ENCODE measurements around the gene MYH6. TPM values are rescaled to one million over a fixed set of nuclear protein-coding genes. Genes with fewer than 3 reads are reported as not detected.
A peak's percentile ranks its signal among the peaks of the same experiment; 100 is the strongest.

The MYH6 gene
- total and polyA plus RNA-seq, 2 experiments from 2014 or later, result 2,795 to 8,484 TPM

- TF ChIP-seq, protein P1, sequence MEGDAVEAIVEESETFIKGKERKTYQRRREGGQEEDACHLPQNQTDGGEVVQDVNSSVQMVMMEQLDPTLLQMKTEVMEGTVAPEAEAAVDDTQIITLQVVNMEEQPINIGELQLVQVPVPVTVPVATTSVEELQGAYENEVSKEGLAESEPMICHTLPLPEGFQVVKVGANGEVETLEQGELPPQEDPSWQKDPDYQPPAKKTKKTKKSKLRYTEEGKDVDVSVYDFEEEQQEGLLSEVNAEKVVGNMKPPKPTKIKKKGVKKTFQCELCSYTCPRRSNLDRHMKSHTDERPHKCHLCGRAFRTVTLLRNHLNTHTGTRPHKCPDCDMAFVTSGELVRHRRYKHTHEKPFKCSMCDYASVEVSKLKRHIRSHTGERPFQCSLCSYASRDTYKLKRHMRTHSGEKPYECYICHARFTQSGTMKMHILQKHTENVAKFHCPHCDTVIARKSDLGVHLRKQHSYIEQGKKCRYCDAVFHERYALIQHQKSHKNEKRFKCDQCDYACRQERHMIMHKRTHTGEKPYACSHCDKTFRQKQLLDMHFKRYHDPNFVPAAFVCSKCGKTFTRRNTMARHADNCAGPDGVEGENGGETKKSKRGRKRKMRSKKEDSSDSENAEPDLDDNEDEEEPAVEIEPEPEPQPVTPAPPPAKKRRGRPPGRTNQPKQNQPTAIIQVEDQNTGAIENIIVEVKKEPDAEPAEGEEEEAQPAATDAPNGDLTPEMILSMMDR (IDR thresholded peaks at IDR 0.05; ENCODE audit: low read depth, low read length), result no peak
- Histone ChIP-seq H3K27ac (peak overlapping the region; percentile 86), H3K9me3 (ENCODE audit: low read depth) (no peaks in the 10 kb centered on the region), H3K4me1 (ENCODE audit: low read depth) (no peaks in the 10 kb centered on the region), H3K36me3 (peaks cover 91% of the 10 kb centered on the region), H3K27me3 (no peaks in the 10 kb centered on the region), H3K4me3 (no peak overlapping the region)
- no peak for DNase-seq (ENCODE audit: low read depth in 1 of 2, low spot score in 1 of 2)
Measured at GRCh38 chr14:23384364-23385080, 23.6 kb downstream of the MYH6 start.

DNA sequence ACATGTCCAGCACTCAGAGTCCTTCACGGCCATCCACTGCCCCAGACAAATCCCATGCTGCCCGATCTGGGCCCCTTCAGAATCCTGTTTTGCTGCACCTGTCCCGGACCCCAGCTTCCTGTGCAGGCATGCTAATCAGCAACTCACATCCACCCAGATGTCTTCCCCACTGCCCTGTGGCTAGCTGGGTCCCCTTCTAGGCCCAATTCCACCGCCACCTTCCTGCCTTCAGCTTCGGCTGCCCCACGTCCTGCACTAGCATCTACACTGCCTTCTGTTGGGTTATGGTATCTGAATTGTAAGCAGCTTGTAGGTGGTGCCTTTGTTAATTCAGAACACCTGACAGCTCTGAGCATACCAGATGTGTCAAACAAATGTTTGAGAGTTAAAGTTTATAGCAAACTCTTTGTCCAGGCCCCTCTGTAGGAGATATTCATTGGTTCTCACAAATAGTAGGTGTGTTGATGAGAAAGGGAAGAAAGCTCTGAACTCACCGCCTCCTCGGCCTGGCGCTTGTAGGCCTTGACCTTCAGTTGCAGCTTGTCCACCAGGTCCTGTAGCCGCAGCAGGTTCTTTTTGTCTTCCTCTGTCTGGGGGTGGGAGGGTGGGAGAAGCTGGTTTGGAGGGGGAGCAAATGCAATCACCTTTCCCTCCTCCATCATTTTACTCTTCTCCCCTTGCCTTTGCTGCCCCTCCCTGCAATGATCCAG lies 25.2 kb downstream of the MYH6 start:
- H3K27me3 ChIP-seq, result no peaks in the 10 kb centered on the region
- peak overlapping the region; percentile 86 for H3K27ac ChIP-seq
- H3K9me3 ChIP-seq (ENCODE audit: low read depth), result no peaks in the 10 kb centered on the region
- no peaks in the 10 kb centered on the region for H3K4me1 ChIP-seq (ENCODE audit: low read depth)
- TF ChIP-seq, protein P1 (IDR thresholded peaks at IDR 0.05; ENCODE audit: low read depth, low read length), result no peak
- H3K36me3 ChIP-seq, result peaks cover 74% of the 10 kb centered on the region
- H3K4me3 ChIP-seq, result no peak overlapping the region
- no peak for DNase-seq (ENCODE audit: low read depth in 1 of 2, low spot score in 1 of 2)

DNA sequence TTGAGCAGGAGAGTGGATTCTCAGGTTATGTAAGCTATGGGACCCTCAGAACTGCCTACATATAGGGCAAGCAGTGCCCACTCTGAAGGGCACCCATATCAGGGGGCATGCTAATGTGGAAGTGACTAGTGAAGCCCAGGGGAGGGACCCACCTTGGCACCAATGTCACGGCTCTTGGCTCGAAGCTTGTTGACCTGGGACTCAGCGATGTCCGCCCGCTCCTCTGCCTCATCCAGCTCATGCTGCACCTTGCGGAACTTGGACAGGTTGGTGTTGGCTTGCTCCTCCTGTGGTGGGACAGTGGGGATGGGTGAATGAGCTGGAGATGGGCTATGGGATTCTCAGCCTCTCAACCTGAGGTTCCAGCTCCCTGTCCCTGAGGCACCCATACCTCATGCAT lies 25.8 kb downstream of the MYH6 start:
- no peak overlapping the region for H3K4me3 ChIP-seq
- TF ChIP-seq, protein P1 (IDR thresholded peaks at IDR 0.05; ENCODE audit: low read depth, low read length), result no peak
- H3K27ac ChIP-seq, result peak overlapping the region; percentile 86
- no peak for DNase-seq (ENCODE audit: low read depth in 1 of 2, low spot score in 1 of 2)
- H3K27me3 ChIP-seq, result no peaks in the 10 kb centered on the region
- H3K36me3 ChIP-seq, result peaks cover 68% of the 10 kb centered on the region
- H3K9me3 ChIP-seq (ENCODE audit: low read depth), result no peaks in the 10 kb centered on the region
- H3K4me1 ChIP-seq (ENCODE audit: low read depth), result no peaks in the 10 kb centered on the region

GRCh38 chr14:23381871-23382270 lies 26.2 kb downstream of the MYH6 start:
- peak overlapping the region; percentile 86 for H3K27ac ChIP-seq
- peaks cover 64% of the 10 kb centered on the region for H3K36me3 ChIP-seq
- TF ChIP-seq, protein P1 (IDR thresholded peaks at IDR 0.05; ENCODE audit: low read depth, low read length), result no peak
- H3K9me3 ChIP-seq (ENCODE audit: low read depth), result no peaks in the 10 kb centered on the region
- no peaks in the 10 kb centered on the region for H3K4me1 ChIP-seq (ENCODE audit: low read depth)
- H3K27me3 ChIP-seq, result no peaks in the 10 kb centered on the region
- no peak for DNase-seq (ENCODE audit: low read depth in 1 of 2, low spot score in 1 of 2)
- no peak overlapping the region for H3K4me3 ChIP-seq

DNA sequence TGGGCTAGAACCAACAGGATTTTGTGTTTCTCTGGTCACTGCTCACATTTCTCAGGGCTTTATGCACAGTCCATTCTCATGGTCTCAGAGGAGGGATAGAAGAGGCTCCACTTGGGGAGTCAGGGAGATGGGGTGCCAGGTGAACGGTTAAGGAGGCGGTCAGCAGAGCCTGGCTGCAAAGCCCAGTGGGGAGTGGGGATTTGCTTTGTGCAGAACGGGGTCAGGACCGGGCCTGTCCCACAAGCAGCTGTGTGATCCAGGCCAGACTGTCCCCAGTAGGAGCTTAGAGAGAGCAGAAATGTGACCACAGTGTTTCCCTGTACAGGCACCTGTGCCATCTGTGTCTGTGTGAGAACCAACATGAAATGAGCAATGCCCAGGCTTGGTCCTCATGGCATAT lies 27.1 kb downstream of the MYH6 start:
- Histone ChIP-seq H3K4me1 (ENCODE audit: low read depth) (no peaks in the 10 kb centered on the region), H3K27ac (peak overlapping the region; percentile 86), H3K36me3 (peaks cover 55% of the 10 kb centered on the region), H3K9me3 (ENCODE audit: low read depth) (no peaks in the 10 kb centered on the region), H3K4me3 (no peak overlapping the region), H3K27me3 (no peaks in the 10 kb centered on the region)
- TF ChIP-seq, protein P1 (IDR thresholded peaks at IDR 0.05; ENCODE audit: low read depth, low read length), result no peak
- DNase-seq (ENCODE audit: low read depth in 1 of 2, low spot score in 1 of 2), result peak in 1 of 2 donors; percentile 6

All from cardiac muscle cell (in vitro differentiated cells and primary cell).